Vagina (tissue), 2 donors: ENCODE data around the gene VWA3B. TPM values are rescaled to one million over a fixed set of nuclear protein-coding genes. Genes with fewer than 3 reads are reported as not detected.

ENCODE experiments used
- DNase-seq, 2 donors: peaks; one replicate each; pipeline ENCODE4 v3.0.0-alpha.2; 2017; ENCODE audit errors: extremely low spot score in 2 of 2
- H3K27ac ChIP-seq: fragments of 200-600 bp; sonication (generic); one replicate; pipeline ENCODE4 v1.5.1; 2019
- H3K27me3 ChIP-seq: fragments of 200-600 bp; sonication (generic); one replicate; pipeline ENCODE4 v1.5.1; 2019
- H3K36me3 ChIP-seq, 2 donors: fragments of 200-600 bp; sonication (generic); one replicate each; pipeline ENCODE4 v1.5.1; 2017 to 2019
- H3K4me1 ChIP-seq: fragments of 200-600 bp; sonication (generic); one replicate; pipeline ENCODE4 v1.5.1; 2019
- H3K4me3 ChIP-seq, 2 donors: fragments of 200-600 bp; sonication (generic); 1 replicate in 1 of 2; 2 replicates in 1 of 2; pipeline ENCODE4 v1.5.1; 2016 to 2019
- H3K9me3 ChIP-seq: fragments of 200-600 bp; sonication (generic); one replicate; pipeline ENCODE4 v1.5.1; 2019
- POLR2A ChIP-seq, 2 donors: fragments of 450-650 bp; IDR thresholded peaks; one replicate each; pipeline ENCODE4 v1.6.1; 2017; ENCODE audit warnings: antibody characterized with exemption in 2 of 2, mild to moderate bottlenecking in 2 of 2, moderate library complexity in 2 of 2
- POLR2AphosphoS5 ChIP-seq, 2 donors: sonication (generic); formaldehyde crosslinking; IDR thresholded peaks; one replicate each; pipeline ENCODE4 v1.9.0; 2017; ENCODE audit warnings: antibody characterized with exemption in 2 of 2, mild to moderate bottlenecking in 2 of 2, low read depth in 1 of 2; ENCODE audit not compliant: insufficient read depth in 1 of 2
- intact Hi-C: fragments of 100-400 bp; cut with DNase I; formaldehyde crosslinking; loops from one replicate; pipeline ENCODE4 v1.15.1; 2023
- total RNA-seq: library from RNA; depleted of rRNA; stranded (reverse); fragments of >200 nt; gene quantifications from one replicate; pipeline ENCODE4 v1.2.3, GENCODE V29; 2016
- TF ChIP-seq, protein P1 (sequence below), 3 experiments: fragments of 450-650 bp in 2 of 3; fragments of 200-600 bp in 1 of 3; sonication (generic) in 1 of 3; IDR thresholded peaks; one replicate each; pipeline ENCODE4 v1.5.1; 2017 to 2019; ENCODE audit warnings: antibody characterized with exemption in 3 of 3, mild to moderate bottlenecking in 2 of 3, moderate library complexity in 2 of 3

Gene VWA3B
- total RNA-seq, 1 donor from 2014 or later: not detected

DNA sequence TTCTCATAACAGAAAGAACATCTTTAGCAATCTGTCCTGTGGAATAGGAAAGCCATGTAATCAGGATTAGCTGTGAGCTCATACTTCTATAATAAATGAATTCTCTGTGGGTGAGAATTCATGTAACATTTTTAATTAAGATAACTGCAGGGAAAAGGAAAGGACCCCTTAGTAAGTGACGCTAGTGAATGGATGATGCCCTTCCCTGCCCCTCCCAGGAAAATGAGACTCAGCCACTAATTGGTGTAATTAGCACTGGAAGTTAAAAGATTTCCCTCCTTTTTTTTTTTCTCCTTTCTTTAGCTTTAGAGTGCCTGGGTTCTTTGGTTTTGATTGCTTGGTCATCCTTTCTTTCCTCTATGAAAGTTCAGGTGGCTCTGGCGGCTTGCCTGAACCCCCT, 90.3 kb downstream of the VWA3B start:
- no peak overlapping the region for H3K27ac ChIP-seq
- TF ChIP-seq POLR2AphosphoS5 (IDR thresholded peaks at IDR 0.05; ENCODE audit: insufficient read depth in 1 of 2, low read depth in 1 of 2): no peak
- TF ChIP-seq, protein P1, sequence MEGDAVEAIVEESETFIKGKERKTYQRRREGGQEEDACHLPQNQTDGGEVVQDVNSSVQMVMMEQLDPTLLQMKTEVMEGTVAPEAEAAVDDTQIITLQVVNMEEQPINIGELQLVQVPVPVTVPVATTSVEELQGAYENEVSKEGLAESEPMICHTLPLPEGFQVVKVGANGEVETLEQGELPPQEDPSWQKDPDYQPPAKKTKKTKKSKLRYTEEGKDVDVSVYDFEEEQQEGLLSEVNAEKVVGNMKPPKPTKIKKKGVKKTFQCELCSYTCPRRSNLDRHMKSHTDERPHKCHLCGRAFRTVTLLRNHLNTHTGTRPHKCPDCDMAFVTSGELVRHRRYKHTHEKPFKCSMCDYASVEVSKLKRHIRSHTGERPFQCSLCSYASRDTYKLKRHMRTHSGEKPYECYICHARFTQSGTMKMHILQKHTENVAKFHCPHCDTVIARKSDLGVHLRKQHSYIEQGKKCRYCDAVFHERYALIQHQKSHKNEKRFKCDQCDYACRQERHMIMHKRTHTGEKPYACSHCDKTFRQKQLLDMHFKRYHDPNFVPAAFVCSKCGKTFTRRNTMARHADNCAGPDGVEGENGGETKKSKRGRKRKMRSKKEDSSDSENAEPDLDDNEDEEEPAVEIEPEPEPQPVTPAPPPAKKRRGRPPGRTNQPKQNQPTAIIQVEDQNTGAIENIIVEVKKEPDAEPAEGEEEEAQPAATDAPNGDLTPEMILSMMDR (IDR thresholded peaks at IDR 0.05): no peak
- TF ChIP-seq POLR2A (IDR thresholded peaks at IDR 0.05): no peak
- H3K27me3 ChIP-seq: no peaks in the 10 kb centered on the region
- H3K36me3 ChIP-seq: no peaks in the 10 kb centered on the region
- no peaks in the 10 kb centered on the region for H3K9me3 ChIP-seq
- H3K4me1 ChIP-seq: no peaks in the 10 kb centered on the region
- intact Hi-C loops: no loop called here
- no peak overlapping the region for H3K4me3 ChIP-seq
- no peak for DNase-seq

DNA sequence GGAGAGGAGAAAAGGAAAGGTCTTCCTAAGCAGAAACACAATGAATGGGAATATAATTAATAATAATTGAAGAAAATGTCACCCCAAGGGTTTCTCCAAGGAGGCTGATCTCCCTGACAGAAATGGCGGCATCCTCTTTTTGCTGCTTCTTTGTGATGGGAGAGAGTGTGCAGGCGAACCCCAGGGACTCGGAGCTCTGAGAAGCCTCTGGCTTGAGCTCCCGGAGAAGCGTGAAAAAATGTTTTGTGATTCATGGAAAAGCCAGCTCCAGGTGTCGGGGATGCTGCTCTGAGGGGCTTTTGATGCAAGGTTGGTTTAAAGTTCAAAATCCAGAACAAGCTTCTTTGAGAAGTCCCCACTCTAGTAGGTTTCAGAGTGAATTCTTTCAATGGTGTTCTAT, 91.0 kb downstream of the VWA3B start:
- no peaks in the 10 kb centered on the region for H3K27me3 ChIP-seq
- intact Hi-C loops: no loop called here
- H3K27ac ChIP-seq: no peak overlapping the region
- no peaks in the 10 kb centered on the region for H3K4me1 ChIP-seq
- DNase-seq: no peak
- no peak overlapping the region for H3K4me3 ChIP-seq
- no peaks in the 10 kb centered on the region for H3K9me3 ChIP-seq
- no peaks in the 10 kb centered on the region for H3K36me3 ChIP-seq
- no peak for TF ChIP-seq POLR2A (IDR thresholded peaks at IDR 0.05)
- TF ChIP-seq POLR2AphosphoS5 (IDR thresholded peaks at IDR 0.05; ENCODE audit: insufficient read depth in 1 of 2, low read depth in 1 of 2): no peak
- TF ChIP-seq, protein P1 (IDR thresholded peaks at IDR 0.05): no peak

DNA sequence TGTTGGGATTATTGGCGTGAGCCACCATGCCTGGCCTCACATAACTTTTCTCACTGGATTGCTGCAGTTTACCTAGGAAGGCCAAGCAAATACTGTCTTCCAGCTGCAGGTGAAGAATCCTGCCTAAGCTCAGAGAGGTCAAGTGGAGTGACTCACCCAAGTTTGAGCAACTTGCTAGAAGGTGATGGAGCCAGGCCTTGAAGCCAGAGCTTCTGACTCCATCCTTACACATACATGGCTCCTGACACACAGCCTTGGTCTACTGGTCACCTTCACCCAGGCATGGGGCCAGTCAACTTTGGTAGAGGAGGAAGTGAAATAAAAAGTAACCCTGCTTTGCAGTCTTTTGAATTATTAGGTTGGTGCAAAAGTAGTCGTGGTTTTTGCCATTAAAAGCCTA, 93.5 kb downstream of the VWA3B start:
- H3K4me3 ChIP-seq: no peak overlapping the region
- no peak for DNase-seq
- no peak overlapping the region for H3K27ac ChIP-seq
- TF ChIP-seq, protein P1 (IDR thresholded peaks at IDR 0.05): no peak
- no peak for TF ChIP-seq POLR2AphosphoS5 (IDR thresholded peaks at IDR 0.05; ENCODE audit: insufficient read depth in 1 of 2, low read depth in 1 of 2)
- no peak for TF ChIP-seq POLR2A (IDR thresholded peaks at IDR 0.05)
- no peaks in the 10 kb centered on the region for H3K9me3 ChIP-seq
- no peaks in the 10 kb centered on the region for H3K27me3 ChIP-seq
- intact Hi-C loops: no loop called here
- no peaks in the 10 kb centered on the region for H3K4me1 ChIP-seq
- H3K36me3 ChIP-seq: no peaks in the 10 kb centered on the region

- Histone ChIP-seq H3K36me3 (no peaks in the 10 kb centered on the region), H3K9me3 (no peaks in the 10 kb centered on the region), H3K27me3 (no peaks in the 10 kb centered on the region), H3K4me3 (no peak overlapping the region), H3K27ac (no peak overlapping the region), H3K4me1 (no peaks in the 10 kb centered on the region)
- intact Hi-C loops: no loop called here
- DNase-seq: no peak
- no peak for TF ChIP-seq POLR2AphosphoS5 (IDR thresholded peaks at IDR 0.05; ENCODE audit: insufficient read depth in 1 of 2, low read depth in 1 of 2)
- no peak for TF ChIP-seq POLR2A (IDR thresholded peaks at IDR 0.05)
- TF ChIP-seq, protein P1 (IDR thresholded peaks at IDR 0.05): no peak
Measured at GRCh38 chr2:98181346-98181745, 94.4 kb downstream of the VWA3B start.

- TF ChIP-seq POLR2A (IDR thresholded peaks at IDR 0.05) (no peak), POLR2AphosphoS5 (IDR thresholded peaks at IDR 0.05; ENCODE audit: insufficient read depth in 1 of 2, low read depth in 1 of 2) (no peak)
- TF ChIP-seq, protein P1 (IDR thresholded peaks at IDR 0.05): no peak
- DNase-seq: no peak
- Histone ChIP-seq H3K27ac (no peak overlapping the region), H3K27me3 (no peaks in the 10 kb centered on the region), H3K4me3 (no peak overlapping the region), H3K9me3 (no peaks in the 10 kb centered on the region), H3K4me1 (no peaks in the 10 kb centered on the region), H3K36me3 (no peaks in the 10 kb centered on the region)
- intact Hi-C loops: no loop called here
Measured at GRCh38 chr2:98185801-98186200, 98.8 kb downstream of the VWA3B start.
